Stimulated activated CD4-positive, alpha-beta T cell treated with anti-CD3 and anti-CD28 coated beads, Interleukin-1b, Interleukin-23, amount 100 ng/mL, for 4 hours (primary cell): Measurements from ENCODE around the gene LLGL2.
A peak's percentile ranks its signal among the peaks of the same experiment; 100 is the strongest.
"Not testable (repeated sequence)": the region's sequence is repeated elsewhere in the genome, so short reads cannot be mapped to it uniquely, and the experiment has no call there.

Experiments used
- DNase-seq, 2 donors: peaks; one replicate each; pipeline ENCODE4 v3.0.0-alpha.2; 2020; ENCODE audit warnings: low read depth in 2 of 2

Gene LLGL2

DNA sequence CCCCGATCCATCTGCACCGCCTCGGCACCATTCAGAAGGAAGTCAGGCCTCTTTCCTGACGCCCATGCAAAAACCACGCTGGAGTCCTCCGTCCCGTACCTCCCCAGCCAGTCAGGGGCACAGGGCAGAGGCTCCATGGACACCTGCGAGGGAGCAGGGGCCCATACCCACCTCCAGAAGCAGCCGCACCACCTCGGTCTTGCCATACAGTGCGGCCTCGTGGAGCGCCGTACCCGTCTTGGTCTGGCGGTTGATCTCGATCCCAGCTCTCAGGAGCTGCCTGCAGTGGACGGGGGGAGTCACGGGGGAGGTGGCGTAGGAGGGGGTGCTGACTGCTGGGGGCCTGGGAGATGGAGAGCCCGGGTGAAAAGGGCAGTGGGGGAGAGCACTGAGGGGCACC, 19.4 kb upstream of the LLGL2 start:
- DNase-seq: no peak

DNA sequence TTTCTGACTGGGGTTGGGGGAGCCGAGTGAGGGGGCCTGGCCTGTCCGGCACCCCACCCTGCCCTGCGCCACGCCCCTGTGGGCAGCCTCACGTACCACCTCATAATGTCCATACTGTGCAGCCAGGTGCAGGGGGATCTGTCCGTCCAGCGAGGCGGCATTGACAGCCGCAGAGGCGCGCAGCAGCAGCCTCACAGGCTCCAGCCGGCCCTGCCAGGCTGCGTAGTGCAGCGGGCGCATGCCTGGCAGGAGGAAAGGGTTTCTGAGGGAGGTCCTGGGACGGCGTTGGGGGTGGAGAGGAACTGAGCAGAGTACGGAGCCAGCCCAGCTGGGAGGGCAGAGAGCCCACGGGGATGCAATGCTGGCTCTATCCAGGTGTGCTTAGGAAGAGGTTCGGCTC, 18.6 kb upstream of the LLGL2 start:
- DNase-seq: no peak

DNA sequence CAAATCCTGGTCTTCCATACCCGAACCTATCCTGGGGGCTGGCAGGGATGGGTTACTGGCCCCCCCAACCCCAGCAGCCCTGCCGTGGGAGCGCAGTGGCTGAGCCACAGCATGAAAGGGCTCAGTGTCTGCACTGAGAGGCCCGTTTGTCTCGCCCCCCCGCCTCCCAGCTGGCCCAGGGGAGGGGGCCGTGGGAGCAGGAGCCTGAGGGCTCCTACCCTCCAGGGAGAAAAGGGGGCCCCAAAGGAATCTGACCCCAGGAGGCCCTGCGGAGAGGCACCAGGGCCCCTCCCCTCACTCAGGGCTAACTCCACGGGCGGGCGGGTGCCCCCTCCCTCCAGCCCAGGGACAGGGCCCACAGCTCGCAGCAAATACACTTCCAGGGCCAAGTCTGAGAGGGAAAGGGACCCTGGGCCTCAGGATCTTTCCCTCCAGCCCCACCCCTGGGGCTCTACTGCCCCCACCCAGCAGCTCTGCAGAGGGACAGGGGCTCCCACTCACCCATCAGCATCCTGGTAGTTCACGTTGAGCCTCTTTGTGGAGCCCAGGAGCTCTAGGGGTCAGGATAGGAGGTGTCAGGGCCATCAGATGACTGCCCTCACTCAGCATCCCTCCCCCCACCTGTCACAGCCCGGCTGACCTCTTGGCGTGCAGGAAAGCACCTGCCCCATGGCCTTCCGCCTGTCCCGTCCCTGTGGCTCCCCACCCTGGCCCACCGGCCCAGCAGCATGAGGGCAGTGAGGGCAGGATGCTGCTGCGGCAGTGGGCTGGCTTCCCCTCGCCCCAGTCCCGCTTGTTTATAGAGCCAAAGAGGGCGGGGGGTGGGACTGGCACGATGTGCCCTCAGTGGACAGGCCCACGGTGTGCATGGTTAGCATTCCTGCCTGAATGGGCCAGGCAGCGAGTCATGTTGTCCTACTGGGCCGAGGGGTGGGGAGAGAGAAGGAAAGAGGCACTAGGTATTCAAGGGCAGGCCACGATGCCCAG, 17.5 kb upstream of the LLGL2 start:
- no peak for DNase-seq

DNA sequence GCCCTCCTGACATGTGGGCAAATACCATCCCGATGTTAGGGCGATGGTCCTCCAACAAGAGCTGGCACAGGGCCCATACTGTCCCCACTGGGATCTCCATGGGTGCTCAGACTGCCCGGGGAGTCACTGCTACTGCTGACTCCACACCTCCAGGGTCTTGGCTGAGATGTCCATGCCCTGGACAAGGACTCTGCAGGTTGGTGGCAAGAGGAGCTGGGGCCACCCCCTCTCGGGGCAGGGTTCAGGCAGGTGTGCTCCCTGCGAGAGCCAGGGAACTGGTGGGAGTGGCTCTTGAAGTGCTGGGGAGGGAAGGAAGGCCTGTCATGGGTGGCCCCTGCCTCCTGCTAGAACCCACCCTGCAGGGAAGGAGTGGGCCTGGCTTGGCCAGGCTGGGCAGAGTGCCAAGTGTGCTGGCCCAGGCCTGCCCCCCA, 16.6 kb upstream of the LLGL2 start:
- no peak for DNase-seq

DNA sequence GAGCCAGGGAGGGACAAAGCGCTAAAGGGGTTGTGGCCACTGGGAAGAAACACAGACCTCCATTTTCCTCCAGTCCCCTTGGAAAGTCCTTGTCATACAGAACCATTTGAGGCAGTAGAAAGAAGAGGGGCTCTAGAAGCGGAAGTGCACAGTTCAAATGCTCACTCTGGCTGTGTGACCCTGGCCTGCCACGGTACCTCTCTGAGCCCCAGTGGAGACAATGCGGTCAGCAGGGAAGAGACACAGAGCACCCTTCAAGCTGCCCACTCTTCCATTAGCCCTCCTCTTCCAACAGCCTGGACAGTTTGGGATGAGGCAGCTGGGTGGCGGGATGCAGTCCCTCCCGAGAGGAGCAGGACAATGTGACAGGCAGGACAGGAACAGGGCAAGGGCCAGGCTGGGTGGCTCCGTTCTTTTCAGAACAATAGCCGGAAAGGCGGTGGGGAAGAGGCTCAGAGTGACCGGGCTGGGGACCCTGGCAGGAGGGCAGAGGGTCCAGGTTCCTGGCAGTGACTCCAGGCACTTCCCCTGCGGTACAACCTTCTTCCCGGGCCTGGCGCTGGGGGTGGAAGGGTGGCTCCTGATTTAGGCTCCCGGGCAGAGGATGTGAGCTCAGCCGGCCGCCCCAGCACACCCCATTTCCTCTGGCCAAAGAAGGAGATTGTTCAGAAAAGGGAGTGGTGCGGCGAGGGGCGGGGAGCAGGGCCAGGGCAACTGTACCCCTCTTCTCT, 15.8 kb upstream of the LLGL2 start:
- no peak for DNase-seq

DNA sequence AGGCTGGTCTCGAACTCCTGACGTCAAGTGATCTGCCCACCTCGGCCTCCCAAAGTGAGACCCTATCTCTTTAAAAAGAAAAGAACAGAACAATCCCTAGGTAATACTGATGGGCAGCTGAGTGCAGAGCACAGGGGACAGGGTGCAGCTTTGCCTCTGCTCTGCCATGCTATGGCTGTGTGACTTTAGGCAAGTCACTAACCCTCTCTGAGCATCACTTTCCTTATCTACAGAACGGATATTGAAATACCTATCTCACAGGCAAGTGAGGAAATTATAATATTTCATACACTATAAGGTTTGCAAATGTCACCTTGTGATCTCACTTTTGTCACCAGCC, 14.3 kb upstream of the LLGL2 start:
- DNase-seq: no peak

DNA sequence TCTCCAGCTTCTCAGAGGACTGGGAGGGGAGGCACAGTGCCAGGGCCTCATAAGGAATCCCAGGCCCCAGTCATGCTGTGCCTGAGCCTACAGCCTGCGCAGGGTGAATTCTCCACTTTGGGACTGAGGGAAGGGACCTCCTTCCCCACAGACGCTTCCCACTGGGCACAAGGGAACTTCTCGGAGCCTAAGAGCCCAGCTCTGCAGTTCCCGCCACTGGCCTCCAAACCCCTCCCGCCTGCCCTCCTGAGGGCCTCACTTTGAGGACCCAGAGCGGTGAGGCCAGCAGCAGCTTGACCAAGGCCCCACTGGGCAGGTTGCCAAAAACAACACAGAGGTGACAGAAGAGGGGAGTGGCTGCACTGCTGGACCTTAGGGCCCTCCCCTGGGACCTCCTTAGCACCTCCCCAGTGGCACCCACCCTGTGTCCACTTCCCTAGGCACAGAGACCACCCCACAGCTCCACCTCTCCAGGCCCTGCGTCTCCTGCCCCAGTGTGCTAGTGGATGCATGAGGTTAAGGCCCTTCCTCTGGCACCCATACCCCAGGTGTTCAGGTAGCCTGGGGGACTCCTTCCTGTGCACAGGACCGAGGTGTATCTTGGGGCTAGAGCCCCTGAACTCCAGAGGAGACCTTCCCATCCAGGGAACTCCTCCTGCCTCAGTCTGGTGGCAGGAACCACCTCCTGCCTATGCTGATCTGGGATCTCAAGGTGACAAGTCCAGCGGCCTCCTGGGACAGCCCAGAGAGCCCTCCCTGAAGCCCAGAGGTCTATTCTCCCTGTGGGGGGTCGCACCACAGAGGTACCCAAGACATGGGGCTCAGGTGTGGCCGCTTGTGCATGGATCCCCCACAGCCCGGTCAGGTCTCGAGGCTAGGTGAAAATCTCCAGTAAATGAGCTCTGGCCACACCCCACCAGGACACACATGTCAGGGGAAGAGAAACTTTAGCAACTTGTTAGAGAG, 13.6 kb upstream of the LLGL2 start:
- DNase-seq: no peak

DNA sequence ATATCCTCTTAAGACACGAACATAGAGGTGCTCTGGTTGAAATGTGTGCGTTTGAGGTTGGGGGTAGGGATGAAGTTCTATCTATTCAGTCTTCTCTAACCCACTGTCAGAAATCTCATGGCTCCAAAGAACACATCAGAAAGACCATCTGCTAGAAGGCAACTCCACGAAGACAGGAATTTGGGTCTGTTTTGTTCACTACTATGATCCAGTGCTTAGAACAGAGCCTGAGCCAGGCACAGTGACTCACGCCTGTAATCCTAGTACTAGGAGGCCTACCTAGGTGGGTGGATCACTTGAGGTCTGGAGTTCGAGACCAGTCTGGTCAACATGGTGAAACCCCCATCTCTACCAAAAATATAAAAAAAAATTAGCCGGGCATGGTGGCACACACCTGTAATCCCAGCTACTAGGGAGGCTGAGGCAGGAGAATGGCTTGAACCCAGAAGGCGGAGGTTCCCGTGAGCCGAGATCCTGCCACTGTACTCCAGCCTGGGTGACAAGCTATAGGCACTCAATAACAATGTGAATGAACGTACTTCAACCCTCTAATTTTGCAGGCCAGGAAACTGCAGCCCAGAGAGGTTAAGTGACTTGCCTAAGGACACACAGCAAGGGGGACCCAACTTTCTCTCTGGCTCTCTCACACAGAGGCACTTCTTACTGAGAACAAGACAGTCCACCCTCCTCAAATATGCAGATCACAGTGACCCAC, 12.4 kb upstream of the LLGL2 start:
- no peak for DNase-seq

DNA sequence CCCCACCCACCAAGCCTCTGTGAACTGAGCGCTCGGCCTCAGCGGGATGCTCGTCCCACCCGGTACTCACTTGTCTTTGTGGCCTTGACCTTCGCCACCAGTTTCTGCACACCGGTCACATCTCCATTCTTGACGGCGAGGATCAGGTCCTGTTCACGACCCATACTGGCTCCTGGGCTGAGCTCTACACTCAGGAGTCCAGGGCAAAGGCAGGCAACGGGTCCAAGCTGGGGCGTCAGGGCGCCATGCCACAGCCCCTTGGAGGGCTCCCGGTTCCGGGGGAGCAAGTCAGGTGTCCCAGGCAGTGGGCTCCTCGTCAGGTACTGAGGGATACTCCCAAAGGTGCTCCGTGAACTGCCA, 11.9 kb upstream of the LLGL2 start:
- no peak for DNase-seq

DNA sequence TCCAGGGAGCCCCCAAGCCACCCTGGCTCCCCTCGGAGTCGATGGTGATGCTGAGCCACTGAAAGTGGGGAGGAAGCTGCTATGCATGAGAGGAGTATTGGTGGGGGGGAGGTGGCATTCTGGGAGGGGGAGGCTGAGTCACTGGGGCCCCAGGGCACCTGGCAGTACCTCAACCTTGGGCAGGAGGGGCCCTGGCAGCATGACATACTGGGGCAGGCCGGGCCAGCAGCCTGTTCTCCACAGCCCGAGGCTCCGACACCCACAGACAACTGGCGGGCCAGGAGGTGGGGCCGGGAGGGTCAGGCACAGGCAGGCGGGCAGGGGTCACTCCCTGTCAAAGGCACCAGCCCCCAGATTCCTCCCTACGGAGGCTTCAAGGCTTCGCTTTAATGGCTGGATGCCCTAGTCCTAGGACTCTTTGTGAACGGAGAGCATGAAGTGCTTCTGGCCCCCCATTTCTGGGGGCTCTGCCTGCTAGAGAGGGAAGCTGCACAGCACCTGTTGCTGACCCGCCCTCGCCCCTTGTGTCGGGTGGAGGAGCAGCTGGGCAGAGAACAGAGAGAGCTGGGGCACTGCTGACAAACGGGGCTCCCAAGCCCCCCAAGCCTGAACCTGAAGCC, 11.1 kb upstream of the LLGL2 start:
- DNase-seq: no peak

DNA sequence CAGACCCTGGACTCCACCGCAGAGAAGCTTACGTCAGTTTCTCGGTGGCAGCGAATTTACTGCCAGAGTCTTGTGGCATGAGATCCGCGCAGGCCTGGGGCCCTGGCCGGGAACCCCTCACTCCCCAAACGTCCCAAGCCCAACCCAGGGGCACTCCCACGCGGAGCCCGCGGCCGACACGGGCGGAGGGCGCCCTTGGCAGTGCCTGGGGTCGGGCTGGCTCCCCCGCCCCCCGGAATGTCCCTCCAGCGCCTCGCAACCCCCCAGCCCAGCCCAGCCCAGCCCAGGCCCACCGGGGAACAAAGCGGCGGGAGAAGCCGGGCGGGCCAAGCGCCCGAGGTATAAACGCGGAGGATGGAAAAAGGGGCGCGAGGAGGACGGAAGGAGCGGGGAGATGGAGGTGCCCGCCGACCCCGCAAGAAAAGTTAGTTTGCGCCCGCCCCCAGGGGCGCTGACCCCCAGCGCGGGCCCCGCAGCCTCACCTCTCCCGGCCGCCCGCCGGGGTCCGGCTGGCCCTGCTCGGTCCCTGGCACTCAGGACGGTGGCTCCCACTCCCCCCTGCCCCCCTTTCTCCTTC, 10.5 kb upstream of the LLGL2 start:
- DNase-seq: no peak

DNA sequence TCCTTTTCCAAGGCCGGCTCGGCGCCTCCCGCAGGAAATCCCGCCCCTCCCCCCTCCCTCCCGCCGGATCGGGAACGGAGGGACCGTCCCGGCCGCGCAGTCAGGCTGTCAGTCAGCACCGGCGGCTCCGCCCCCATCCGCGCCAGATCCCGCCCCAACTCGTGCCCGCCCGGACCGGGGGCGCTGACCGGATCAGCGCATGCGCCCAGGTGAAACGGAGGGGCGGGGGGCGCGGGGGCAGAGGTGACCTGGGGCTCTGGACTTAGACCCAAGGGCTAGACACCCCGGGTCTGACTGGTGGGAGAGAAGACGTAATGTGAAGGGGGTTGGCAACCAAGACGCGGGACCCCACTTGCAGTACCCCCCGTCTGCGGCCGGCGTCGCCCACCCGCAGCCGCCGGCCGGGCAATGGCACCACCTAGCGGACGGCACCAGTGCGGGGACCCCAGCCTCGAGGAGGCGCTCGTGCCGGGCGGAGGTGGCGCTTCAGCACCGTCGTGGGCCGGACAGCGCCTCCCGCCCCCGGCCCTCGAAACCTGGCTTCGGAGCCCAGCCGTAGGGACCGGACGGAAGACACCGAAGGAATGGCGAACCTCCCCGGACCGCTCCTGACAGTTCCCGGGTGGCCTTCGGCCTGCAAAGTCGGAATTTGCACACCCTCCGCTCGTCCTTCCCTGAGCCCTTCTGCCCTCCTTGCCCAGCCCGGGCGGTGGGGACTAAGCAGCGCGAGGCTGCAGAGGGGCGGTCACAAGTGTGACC, 9.8 kb upstream of the LLGL2 start, which contains the start of gene CASKIN2:
Gene CASKIN2 (minus strand): TSS at position 42 of the 759 bp plus-strand sequence. CDS start 1,733 bp downstream, outside the sequence.
- peak; percentile 68 to 86 for DNase-seq

DNA sequence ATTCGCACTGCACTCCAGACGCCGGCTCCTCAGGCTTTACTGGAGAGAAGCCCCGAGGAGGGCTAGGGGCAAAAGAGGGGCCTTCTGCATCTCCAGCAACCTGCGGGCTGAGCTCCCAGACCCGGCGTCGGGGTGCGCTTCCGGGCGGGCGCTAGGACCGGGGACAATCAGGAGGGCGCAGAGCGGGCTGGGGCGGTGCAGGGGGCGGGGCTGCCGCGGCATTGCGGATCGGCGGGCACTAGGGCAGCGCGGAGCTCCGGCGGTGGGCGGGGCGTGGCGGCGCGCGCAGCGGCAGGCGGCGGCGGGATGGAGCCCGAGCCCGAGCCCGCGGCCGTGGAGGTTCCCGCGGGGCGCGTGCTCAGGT, 9.3 kb upstream of the LLGL2 start, which contains the start of gene TSEN54:
Gene TSEN54 (plus strand): TSS at position 274 of the 364 bp plus-strand sequence. CDS start 33 bp downstream, at position 307.
- peak; percentile 93 to 97 for DNase-seq

DNA sequence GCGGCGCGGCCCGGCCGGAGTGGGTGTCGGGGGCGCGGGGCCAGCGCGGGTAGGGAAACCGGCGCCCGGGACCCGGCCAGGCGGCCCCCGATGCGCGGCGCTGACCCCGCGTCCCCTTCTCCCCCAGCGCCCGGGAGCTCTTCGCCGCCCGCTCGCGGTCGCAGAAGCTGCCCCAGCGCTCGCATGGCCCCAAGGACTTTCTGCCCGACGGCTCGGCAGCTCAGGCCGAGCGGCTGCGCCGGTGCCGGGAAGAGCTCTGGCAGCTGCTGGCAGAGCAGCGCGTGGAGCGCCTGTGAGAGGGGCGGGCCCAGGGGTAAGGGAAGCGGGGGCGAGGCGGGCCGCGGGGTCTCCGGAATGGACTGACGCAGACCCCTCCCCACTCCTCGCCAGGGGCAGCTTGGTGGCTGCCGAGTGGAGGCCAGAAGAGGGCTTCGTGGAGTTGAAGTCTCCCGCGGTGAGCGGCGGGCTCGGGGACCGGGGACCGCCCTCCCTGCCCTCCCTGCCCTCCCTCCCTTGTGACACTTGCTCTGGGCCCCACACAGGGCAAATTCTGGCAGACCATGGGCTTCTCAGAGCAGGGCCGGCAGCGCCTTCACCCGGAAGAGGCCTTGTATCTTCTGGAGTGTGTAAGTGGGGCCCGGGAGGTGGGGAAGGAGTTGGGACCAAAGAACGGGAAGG, 8.7 kb upstream of the LLGL2 start:
- peak in 1 of 2 donors; percentile 41 for DNase-seq

DNA sequence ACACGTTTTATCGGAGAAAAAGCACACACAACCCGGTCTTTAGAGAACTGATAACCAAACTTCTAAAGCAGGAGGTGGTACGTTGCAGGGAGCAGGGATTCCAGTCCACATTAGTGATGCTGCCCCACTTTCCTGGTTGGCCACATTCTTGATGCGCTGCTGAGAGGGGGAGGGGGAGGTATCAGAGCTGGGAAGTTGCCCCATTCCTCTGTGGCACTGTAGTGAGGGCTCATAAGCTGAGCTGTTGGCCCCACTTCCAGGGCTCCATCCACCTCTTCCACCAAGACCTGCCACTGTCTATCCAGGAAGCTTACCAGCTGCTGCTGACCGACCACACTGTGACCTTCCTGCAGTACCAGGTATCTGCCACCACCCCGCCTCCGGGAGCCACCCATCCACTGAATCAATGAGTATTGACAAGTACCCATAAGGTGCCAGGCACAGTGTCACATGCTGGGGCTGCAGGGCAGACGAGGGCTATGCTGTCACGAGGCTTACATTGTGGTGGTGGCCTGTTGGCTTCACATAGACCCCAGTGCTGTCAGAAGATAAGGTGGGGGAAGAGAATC, 8.1 kb upstream of the LLGL2 start:
- no peak for DNase-seq

DNA sequence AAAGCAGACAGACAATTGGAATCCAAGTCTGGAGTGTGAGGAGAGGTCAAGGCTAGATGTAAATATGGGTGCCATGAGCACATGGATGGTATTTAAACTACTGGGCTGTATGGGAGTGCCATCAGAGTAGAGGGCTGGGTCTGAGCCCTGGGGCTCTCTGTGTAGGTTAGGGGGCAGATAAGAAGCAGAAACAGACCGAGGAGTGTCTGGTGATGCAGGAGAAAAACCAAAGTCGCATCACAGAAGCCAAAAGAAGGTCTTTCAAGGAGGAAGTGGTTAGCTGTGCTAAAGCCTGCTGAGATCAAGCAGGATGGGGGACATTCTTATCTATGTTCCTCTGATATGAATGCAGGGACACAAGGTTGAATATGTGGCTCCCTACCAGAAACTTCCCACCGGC, 7.3 kb upstream of the LLGL2 start:
- DNase-seq: no peak

DNA sequence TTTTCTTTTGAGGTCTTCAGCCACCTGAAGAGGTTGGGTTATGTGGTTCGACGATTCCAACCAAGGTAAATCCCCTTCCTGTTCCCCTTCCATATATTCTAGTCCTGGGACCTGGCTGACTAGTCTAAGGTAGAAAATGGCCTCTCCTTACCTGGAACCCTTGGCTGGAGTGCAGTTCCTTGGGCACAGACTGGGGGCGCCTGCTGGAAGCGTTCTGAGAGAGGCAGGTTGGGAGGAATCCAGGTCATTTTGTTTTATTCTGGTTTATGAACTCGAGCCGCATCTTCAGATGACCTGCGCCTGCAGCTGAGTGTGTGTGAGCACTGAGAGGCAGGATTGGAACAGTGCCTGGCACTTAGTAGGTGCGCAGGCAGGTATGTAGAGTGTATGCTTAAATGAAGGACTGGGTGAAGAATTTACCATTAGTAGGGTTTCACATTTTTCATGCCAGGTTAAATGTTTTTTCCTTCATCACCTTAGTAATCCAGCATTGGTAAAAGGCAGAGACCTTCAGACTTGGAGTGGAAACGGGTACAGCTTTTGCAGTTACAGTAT, 6.4 kb upstream of the LLGL2 start:
- no peak for DNase-seq

DNA sequence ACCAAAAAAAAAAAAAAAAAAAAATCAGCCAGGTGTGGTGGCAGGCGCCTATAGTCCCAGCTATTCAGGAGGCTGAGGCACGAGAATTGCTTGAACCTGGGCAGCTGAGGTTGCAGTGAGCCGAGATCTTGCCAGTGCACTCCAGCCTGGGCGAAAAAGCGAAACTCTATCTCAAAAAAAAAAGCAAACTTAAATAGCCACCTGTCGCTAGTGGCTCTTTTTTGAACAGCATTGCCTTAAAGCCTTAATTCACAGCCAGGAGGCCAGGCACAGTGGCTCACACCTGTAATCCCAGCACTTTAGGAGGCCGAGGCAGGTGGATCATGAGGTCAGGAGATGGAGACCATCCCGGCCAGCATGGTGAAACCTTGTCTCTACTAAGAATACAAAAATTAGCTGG, 5.1 kb upstream of the LLGL2 start:
- DNase-seq: not testable (repeated sequence)
